C4-2B (cell line): ENCODE results near the gene ENKD1.

ENCODE experiments used
- ZFX ChIP-seq: fragments of 450-650 bp; IDR thresholded peaks from 2 replicates; pipeline ENCODE4 v1.6.1; 2017
- TF ChIP-seq, protein P1 (sequence below): fragments of 450-650 bp; conservative IDR thresholded peaks from 2 replicates; pipeline ENCODE4 v1.5.1; 2017; ENCODE audit warnings: mild to moderate bottlenecking

DNA sequence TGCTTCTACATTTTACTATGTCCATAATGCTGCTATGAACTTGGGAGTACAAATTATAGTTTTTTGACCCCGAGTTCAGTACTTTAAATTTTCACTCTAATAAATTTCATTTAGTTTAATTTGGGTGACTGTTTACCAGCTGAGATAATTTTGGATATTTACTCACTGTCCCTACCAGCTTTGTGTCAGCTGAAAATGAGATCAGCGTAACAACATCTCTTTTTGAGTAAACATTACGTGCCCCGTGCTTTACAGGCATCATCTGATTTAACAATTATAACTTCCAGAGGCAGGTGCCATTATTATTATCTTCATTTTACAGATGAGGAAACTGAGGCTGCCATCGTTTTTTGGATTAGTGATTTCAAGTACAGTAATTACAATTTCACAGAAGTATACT lies 37.6 kb upstream of the ENKD1 start:
- TF ChIP-seq, protein P1, sequence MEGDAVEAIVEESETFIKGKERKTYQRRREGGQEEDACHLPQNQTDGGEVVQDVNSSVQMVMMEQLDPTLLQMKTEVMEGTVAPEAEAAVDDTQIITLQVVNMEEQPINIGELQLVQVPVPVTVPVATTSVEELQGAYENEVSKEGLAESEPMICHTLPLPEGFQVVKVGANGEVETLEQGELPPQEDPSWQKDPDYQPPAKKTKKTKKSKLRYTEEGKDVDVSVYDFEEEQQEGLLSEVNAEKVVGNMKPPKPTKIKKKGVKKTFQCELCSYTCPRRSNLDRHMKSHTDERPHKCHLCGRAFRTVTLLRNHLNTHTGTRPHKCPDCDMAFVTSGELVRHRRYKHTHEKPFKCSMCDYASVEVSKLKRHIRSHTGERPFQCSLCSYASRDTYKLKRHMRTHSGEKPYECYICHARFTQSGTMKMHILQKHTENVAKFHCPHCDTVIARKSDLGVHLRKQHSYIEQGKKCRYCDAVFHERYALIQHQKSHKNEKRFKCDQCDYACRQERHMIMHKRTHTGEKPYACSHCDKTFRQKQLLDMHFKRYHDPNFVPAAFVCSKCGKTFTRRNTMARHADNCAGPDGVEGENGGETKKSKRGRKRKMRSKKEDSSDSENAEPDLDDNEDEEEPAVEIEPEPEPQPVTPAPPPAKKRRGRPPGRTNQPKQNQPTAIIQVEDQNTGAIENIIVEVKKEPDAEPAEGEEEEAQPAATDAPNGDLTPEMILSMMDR, result no peak
- no peak for TF ChIP-seq ZFX
